GM23338 (cell line): ENCODE measurements around the gene ITCH. TPM values are rescaled to one million over a fixed set of nuclear protein-coding genes. Genes with fewer than 3 reads are reported as not detected.
"Not testable (repeated sequence)": the region's sequence is repeated elsewhere in the genome, so short reads cannot be mapped to it uniquely, and the experiment has no call there.

Experiments
- ATAC-seq: fragments of 200-7000 bp; cut with Tn5 transposase; 3 replicates; pipeline ENCODE4 v1.9.1; 2020
- DNase-seq: peaks from one replicate; pipeline ENCODE4 v3.0.0-alpha.2; 2015; ENCODE audit warnings: low spot score
- H2AFZ ChIP-seq: fragments of 200-600 bp; sonication (generic); 2 replicates; pipeline ENCODE4 v1.8.0; 2016; ENCODE audit warnings: antibody characterized with exemption, mild to moderate bottlenecking, moderate library complexity
- H3F3A ChIP-seq: fragments of 200-600 bp; sonication (generic); replicated peaks from 2 replicates; pipeline ENCODE4 v1.8.0; 2017; ENCODE audit warnings: antibody characterized with exemption, mixed run types, low read depth
- H3K27ac ChIP-seq: fragments of 200-600 bp; sonication (generic); 2 replicates; pipeline ENCODE4 v1.6.1; 2016; ENCODE audit warnings: low read depth
- H3K27me3 ChIP-seq: fragments of 200-600 bp; sonication (generic); 2 replicates; pipeline ENCODE4 v1.8.0; 2016; ENCODE audit warnings: mild to moderate bottlenecking, mixed run types, moderate library complexity; ENCODE audit not compliant: insufficient read depth
- H3K36me3 ChIP-seq: fragments of 200-600 bp; sonication (generic); 2 replicates; pipeline ENCODE4 v1.8.0; 2016; ENCODE audit warnings: mild to moderate bottlenecking; ENCODE audit not compliant: insufficient read depth
- H3K4me1 ChIP-seq: fragments of 200-600 bp; sonication (generic); 2 replicates; pipeline ENCODE4 v1.8.0; 2016; ENCODE audit warnings: mild to moderate bottlenecking, moderate library complexity; ENCODE audit not compliant: insufficient read depth
- H3K4me2 ChIP-seq: fragments of 200-600 bp; sonication (generic); 2 replicates; pipeline ENCODE4 v1.7.1; 2017; ENCODE audit warnings: mixed run types
- H3K4me3 ChIP-seq: fragments of 200-600 bp; sonication (generic); 2 replicates; pipeline ENCODE4 v1.6.1; 2016; ENCODE audit warnings: mixed run types
- H3K79me2 ChIP-seq: fragments of 200-600 bp; sonication (generic); replicated peaks from 2 replicates; pipeline ENCODE4 v1.8.0; 2017; ENCODE audit warnings: mild to moderate bottlenecking; ENCODE audit not compliant: insufficient read depth
- H3K9me2 ChIP-seq: fragments of 200-600 bp; sonication (generic); 2 replicates; pipeline ENCODE4 v1.8.0; 2017; ENCODE audit not compliant: insufficient read depth
- H4K20me1 ChIP-seq: fragments of 200-600 bp; sonication (generic); replicated peaks from 2 replicates; pipeline ENCODE4 v1.8.0; 2017; ENCODE audit warnings: mild to moderate bottlenecking; ENCODE audit not compliant: insufficient read depth
- H3K27ac Mint-ChIP-seq: 2 replicates; pipeline ENCODE4 v1.8.0; 2020; ENCODE audit warnings: inconsistent platforms, mild to moderate bottlenecking, moderate library complexity, mixed read lengths
- H3K27me3 Mint-ChIP-seq: 3 replicates; pipeline ENCODE4 v1.8.0; 2022; ENCODE audit warnings: low read depth, mild to moderate bottlenecking, moderate library complexity, mixed read lengths, inconsistent platforms; ENCODE audit not compliant: insufficient read depth, poor library complexity
- H3K36me3 Mint-ChIP-seq: 3 replicates; pipeline ENCODE4 v1.8.0; 2021; ENCODE audit warnings: low read depth, mild to moderate bottlenecking, inconsistent platforms, moderate library complexity, mixed read lengths
- H3K4me1 Mint-ChIP-seq: 3 replicates; pipeline ENCODE4 v1.8.0; 2020; ENCODE audit warnings: mild to moderate bottlenecking, inconsistent platforms, mixed read lengths
- H3K4me3 Mint-ChIP-seq: 3 replicates; pipeline ENCODE4 v1.8.0; 2021; ENCODE audit warnings: moderate library complexity, mild to moderate bottlenecking, inconsistent platforms, mixed read lengths
- H3K9me3 Mint-ChIP-seq: 3 replicates; pipeline ENCODE4 v1.8.0; 2020; ENCODE audit warnings: moderate library complexity, mild to moderate bottlenecking, inconsistent platforms, mixed read lengths
- CREB1 ChIP-seq: fragments of 250-450 bp; sonication (Bioruptor Pico); IDR thresholded peaks from 2 replicates; pipeline ENCODE4 v1.5.0; 2020; ENCODE audit warnings: low read depth, mild to moderate bottlenecking, moderate library complexity
- ETS1 ChIP-seq: IDR thresholded peaks from 2 replicates; pipeline ENCODE4 v1.6.1; 2016; ENCODE audit warnings: antibody characterized with exemption
- NANOG ChIP-seq: IDR thresholded peaks from 2 replicates; pipeline ENCODE4 v1.6.1; 2016; ENCODE audit warnings: antibody characterized with exemption, borderline replicate concordance
- ZNF114 ChIP-seq: fragments of 250-450 bp; sonication (Bioruptor Pico); IDR thresholded peaks from 2 replicates; pipeline ENCODE4 v1.5.0; 2020; ENCODE audit warnings: mild to moderate bottlenecking, moderate library complexity
- ZNF331 ChIP-seq: fragments of 250-450 bp; sonication (Bioruptor Pico); IDR thresholded peaks from 2 replicates; pipeline ENCODE4 v1.5.0; 2020; ENCODE audit warnings: low read depth, mild to moderate bottlenecking, moderate library complexity
- ZNF462 ChIP-seq: fragments of 250-450 bp; sonication (Bioruptor Pico); IDR thresholded peaks from 2 replicates; pipeline ENCODE4 v1.5.0; 2020; ENCODE audit warnings: mild to moderate bottlenecking, moderate library complexity
- polyA plus RNA-seq: library from polyadenylated mRNA; unstranded; fragments of >200 nt; fragmentation: Nextera tagmentation; extraction: Ambion mirVana; gene quantifications from 2 replicates; pipeline ENCODE4 v1.2.1, GENCODE V29; 2016
- total RNA-seq: library from RNA; depleted of rRNA; stranded (reverse); fragments of >200 nt; shearing (Covaris generic); gene quantifications from 2 replicates; pipeline ENCODE4 v1.2.3, GENCODE V29; 2014

The ITCH gene
- total and polyA plus RNA-seq, 2 experiments from 2014 or later, result 16.4 to 31.6 TPM

- H3K27ac ChIP-seq, result no peak overlapping the region
Measured at GRCh38 chr20:34479627-34480026, 116.6 kb downstream of the ITCH start.

GRCh38 chr20:34482154-34482553 is 119.1 kb downstream of the ITCH start:
- not testable (repeated sequence) for H3K4me1 Mint-ChIP-seq, H3K79me2 ChIP-seq, H3F3A ChIP-seq, H3K27me3 ChIP-seq, H3K4me1 ChIP-seq, H3K4me3 Mint-ChIP-seq, H3K27me3 Mint-ChIP-seq, H3K4me3 ChIP-seq, H3K27ac Mint-ChIP-seq, H2AFZ ChIP-seq, ATAC-seq, H3K27ac ChIP-seq, H3K9me2 ChIP-seq, DNase-seq, H4K20me1 ChIP-seq, H3K4me2 ChIP-seq
- H3K36me3 Mint-ChIP-seq, result peaks cover 80% of the 10 kb centered on the region
- H3K36me3 ChIP-seq, result peaks cover 45% of the 10 kb centered on the region
- H3K9me3 Mint-ChIP-seq, result peaks cover 11% of the 10 kb centered on the region; the same call in 2 of the 3 replicates

More at GRCh38 chr20:34479627-34480026, 116.6 kb downstream of the ITCH start:
- Mint-ChIP-seq H3K36me3 (peaks cover 92% of the 10 kb centered on the region), H3K9me3 (peaks cover 16% of the 10 kb centered on the region; the same call in 2 of the 3 replicates), H3K27me3 (peaks cover 3% of the 10 kb centered on the region), H3K27ac (no peak overlapping the region), H3K4me3 (no peak overlapping the region), H3K4me1 (no peaks in the 10 kb centered on the region)
- DNase-seq, result no peak
- Histone ChIP-seq H3K9me2 (no peaks in the 10 kb centered on the region), H3F3A (no peaks in the 10 kb centered on the region), H3K4me3 (no peak overlapping the region), H3K27me3 (no peaks in the 10 kb centered on the region), H2AFZ (no peak overlapping the region), H3K79me2 (0 out of 2 replicates have a peak, but pooled peaks cover 4% of the 10 kb centered on the region), H4K20me1 (no peaks in the 10 kb centered on the region; the same call in 1 of the 2 replicates), H3K4me2 (no peak overlapping the region), H3K36me3 (peaks cover 45% of the 10 kb centered on the region), H3K4me1 (no peaks in the 10 kb centered on the region)
- TF ChIP-seq ZNF114 (CRISPR knock-in tag), result no peak
- TF ChIP-seq ZNF331 (CRISPR knock-in tag), result no peak
- no peak for TF ChIP-seq NANOG
- no peak for TF ChIP-seq ETS1
- TF ChIP-seq CREB1 (CRISPR knock-in tag), result no peak
- no peak for TF ChIP-seq ZNF462 (CRISPR knock-in tag)
- ATAC-seq, result no peak

- peaks cover 40% of the 10 kb centered on the region for H3K36me3 ChIP-seq
- H3K9me3 Mint-ChIP-seq, result peaks cover 11% of the 10 kb centered on the region; the same call in 2 of the 3 replicates
- not testable (repeated sequence) for H3K27me3 ChIP-seq, H2AFZ ChIP-seq, H3K27ac Mint-ChIP-seq, H3K9me2 ChIP-seq, H3K4me2 ChIP-seq, DNase-seq, H3K4me1 Mint-ChIP-seq, ATAC-seq, H4K20me1 ChIP-seq, H3F3A ChIP-seq, H3K4me1 ChIP-seq, H3K27ac ChIP-seq, H3K27me3 Mint-ChIP-seq, H3K4me3 Mint-ChIP-seq, H3K79me2 ChIP-seq, H3K4me3 ChIP-seq
- H3K36me3 Mint-ChIP-seq, result peaks cover 78% of the 10 kb centered on the region
Measured at GRCh38 chr20:34483585-34484220, 120.6 kb downstream of the ITCH start.
